PC-3 (cell line): Measurements from ENCODE around the gene RNF149. TPM values are rescaled to one million over a fixed set of nuclear protein-coding genes. Genes with fewer than 3 reads are reported as not detected.
A peak's percentile ranks its signal among the peaks of the same experiment; 100 is the strongest.
"Not testable (repeated sequence)": the region's sequence is repeated elsewhere in the genome, so short reads cannot be mapped to it uniquely, and the experiment has no call there.

Experiments used
- ATAC-seq: fragments of 200-7000 bp; cut with Tn5 transposase; 2 replicates; pipeline ENCODE4 v1.9.1; 2020; ENCODE audit warnings: mild to moderate bottlenecking, moderate library complexity
- BruUV-seq: library from RNA; stranded (reverse); fragments of 400-500 nt; replicated peaks from 2 replicates; lab custom pipeline; 2021; lab: Mats Ljungman, UMichigan
- CTCF ChIA-PET: fragments of 300-600 bp; sonication (Branson Sonifier 250); formaldehyde crosslinking; loops from one replicate; lab custom pipeline; 2022; ENCODE audit warnings: antibody characterized with exemption; lab: Charles Lee
- POLR2A ChIA-PET: fragments of 300-600 bp; sonication (Branson Sonifier 250); formaldehyde crosslinking; loops from one replicate; lab custom pipeline; 2022; ENCODE audit warnings: antibody characterized with exemption; ENCODE audit not compliant: unreplicated experiment; lab: Charles Lee
- DNase-seq: peaks from one replicate; pipeline ENCODE4 v3.0.0-alpha.2; 2015
- H2AFZ ChIP-seq: fragments of 300-600 bp; sonication (generic); 2 replicates; pipeline ENCODE4 v1.6.0; 2016; ENCODE audit warnings: antibody characterized with exemption, low read length
- H3F3A ChIP-seq: fragments of 300-600 bp; sonication (generic); one replicate; pipeline ENCODE4 v1.6.0; 2017; ENCODE audit warnings: antibody characterized with exemption, low read length, control low read depth, mild to moderate bottlenecking; ENCODE audit not compliant: unreplicated experiment
- H3K27ac ChIP-seq: fragments of 300-600 bp; sonication (generic); 2 replicates; pipeline ENCODE4 v1.5.1; 2016; ENCODE audit warnings: mild to moderate bottlenecking, low read length
- H3K27me3 ChIP-seq: fragments of 300-600 bp; sonication (generic); 2 replicates; pipeline ENCODE4 v1.6.1; 2016; ENCODE audit warnings: low read length, mixed read lengths
- H3K36me3 ChIP-seq: fragments of 300-600 bp; sonication (generic); 2 replicates; pipeline ENCODE4 v1.6.1; 2016; ENCODE audit warnings: low read depth, mixed run types, low read length, mixed read lengths
- H3K4me1 ChIP-seq: fragments of 300-600 bp; sonication (generic); 2 replicates; pipeline ENCODE4 v1.5.1; 2016; ENCODE audit warnings: low read length; ENCODE audit not compliant: insufficient read depth
- H3K4me2 ChIP-seq: fragments of 300-600 bp; sonication (generic); 2 replicates; pipeline ENCODE4 v1.6.0; 2016; ENCODE audit warnings: low read length
- H3K4me3 ChIP-seq: fragments of 300-600 bp; sonication (generic); 2 replicates; pipeline ENCODE4 v1.5.1; 2016; ENCODE audit warnings: mild to moderate bottlenecking, low read length, mixed read lengths
- H3K79me2 ChIP-seq: fragments of 300-600 bp; sonication (generic); 2 replicates; pipeline ENCODE4 v1.6.1; 2017; ENCODE audit warnings: low read length, mixed read lengths
- H3K9ac ChIP-seq: fragments of 300-600 bp; sonication (generic); 2 replicates; pipeline ENCODE4 v1.6.0; 2016; ENCODE audit warnings: mild to moderate bottlenecking, low read length
- H3K9me2 ChIP-seq: fragments of 300-600 bp; sonication (generic); replicated peaks from 2 replicates; pipeline ENCODE4 v1.6.1; 2016; ENCODE audit warnings: mixed run types, low read length, mixed read lengths
- H3K9me3 ChIP-seq: fragments of 300-600 bp; sonication (generic); 2 replicates; pipeline ENCODE4 v1.6.1; 2016; ENCODE audit warnings: low read length, mixed read lengths
- H4K20me1 ChIP-seq: fragments of 300-600 bp; sonication (generic); 2 replicates; pipeline ENCODE4 v1.6.1; 2016; ENCODE audit warnings: low read length, mixed read lengths
- EZH2 ChIP-seq: fragments of 300-600 bp; sonication (generic); IDR thresholded peaks from one replicate; pipeline ENCODE4 v1.6.1; 2017; ENCODE audit warnings: antibody characterized with exemption, mild to moderate bottlenecking, low read length; ENCODE audit not compliant: unreplicated experiment
- EZH2phosphoT487 ChIP-seq: fragments of 300-600 bp; sonication (generic); IDR thresholded peaks from 2 replicates; pipeline ENCODE4 v1.6.1; 2018; ENCODE audit warnings: mild to moderate bottlenecking, antibody characterized with exemption, low read length, borderline replicate concordance
- intact Hi-C: fragments of 100-400 bp; cut with micrococcal nuclease; formaldehyde crosslinking; loops from 2 replicates; pipeline ENCODE4 v1.9.0; 2023
- total RNA-seq: library from RNA; depleted of rRNA; stranded (reverse); fragments of >200 nt; gene quantifications from 2 replicates; pipeline ENCODE4 v1.2.3, GENCODE V29; 2014
- TF ChIP-seq, protein P1 (sequence below): fragments of 300-600 bp; sonication (generic); conservative IDR thresholded peaks from 2 replicates; pipeline ENCODE4 v1.5.1; 2017; ENCODE audit warnings: antibody characterized with exemption, low read depth, mild to moderate bottlenecking, low read length

RNF149 gene
- total RNA-seq, 1 experiment from 2014 or later = 47.3 TPM

DNA sequence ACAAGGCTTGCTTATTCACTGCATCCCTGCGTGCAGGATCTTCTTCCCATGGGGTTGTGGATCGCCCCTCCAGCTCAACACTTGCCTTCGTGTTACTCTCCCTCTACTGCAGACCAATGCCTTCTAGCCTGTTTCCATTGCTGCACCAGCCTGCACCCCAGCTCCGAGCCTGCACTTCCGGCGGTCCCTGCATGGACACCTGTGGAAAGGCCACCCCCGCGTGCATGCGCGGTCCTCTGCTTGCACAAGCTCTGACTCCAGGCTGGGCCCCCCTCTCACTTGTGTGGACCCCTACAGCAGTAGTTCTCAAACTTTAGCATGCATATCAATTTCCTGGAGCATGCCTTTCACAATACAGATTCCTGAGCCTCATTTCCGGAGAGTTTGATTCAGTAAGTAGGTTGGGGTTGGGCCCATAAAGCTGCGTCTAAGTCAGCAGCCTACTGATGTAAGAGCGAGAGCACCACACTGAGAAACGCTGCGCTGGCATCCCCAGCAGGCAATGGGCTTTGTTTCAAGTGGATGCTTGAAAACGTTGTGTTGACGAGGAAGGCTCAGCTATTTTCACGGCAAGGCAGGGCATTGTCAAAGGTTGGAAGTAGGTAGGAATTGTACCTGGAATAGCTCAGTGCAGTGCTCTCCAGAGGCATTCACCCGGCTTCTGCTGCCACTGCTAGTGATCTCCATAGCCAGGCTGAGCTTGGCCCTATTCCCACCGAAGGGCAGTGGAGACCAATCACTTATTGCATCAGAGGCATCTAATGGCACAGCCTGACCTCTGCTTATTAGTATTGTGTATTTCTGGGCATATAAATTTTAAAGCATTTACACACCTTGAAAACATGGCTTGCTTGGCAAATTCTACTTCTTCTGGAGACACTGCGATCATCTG, 46.2 kb upstream of the RNF149 start:
- H3K27me3 ChIP-seq = no peaks in the 10 kb centered on the region
- intact Hi-C loops = no loop called here
- H3K36me3 ChIP-seq = no peaks in the 10 kb centered on the region
- H3K4me2 ChIP-seq = peak overlapping the region; percentile 38
- H3K9me2 ChIP-seq = no peaks in the 10 kb centered on the region
- H3K9me3 ChIP-seq = no peaks in the 10 kb centered on the region
- CTCF ChIA-PET = no interaction called here
- no peaks in the 10 kb centered on the region for H3K79me2 ChIP-seq
- H3F3A ChIP-seq = no peaks in the 10 kb centered on the region
- H3K27ac ChIP-seq = peak overlapping the region; percentile 94
- no peaks in the 10 kb centered on the region for H4K20me1 ChIP-seq
- POLR2A ChIA-PET = no interaction called here
- TF ChIP-seq, protein P1, sequence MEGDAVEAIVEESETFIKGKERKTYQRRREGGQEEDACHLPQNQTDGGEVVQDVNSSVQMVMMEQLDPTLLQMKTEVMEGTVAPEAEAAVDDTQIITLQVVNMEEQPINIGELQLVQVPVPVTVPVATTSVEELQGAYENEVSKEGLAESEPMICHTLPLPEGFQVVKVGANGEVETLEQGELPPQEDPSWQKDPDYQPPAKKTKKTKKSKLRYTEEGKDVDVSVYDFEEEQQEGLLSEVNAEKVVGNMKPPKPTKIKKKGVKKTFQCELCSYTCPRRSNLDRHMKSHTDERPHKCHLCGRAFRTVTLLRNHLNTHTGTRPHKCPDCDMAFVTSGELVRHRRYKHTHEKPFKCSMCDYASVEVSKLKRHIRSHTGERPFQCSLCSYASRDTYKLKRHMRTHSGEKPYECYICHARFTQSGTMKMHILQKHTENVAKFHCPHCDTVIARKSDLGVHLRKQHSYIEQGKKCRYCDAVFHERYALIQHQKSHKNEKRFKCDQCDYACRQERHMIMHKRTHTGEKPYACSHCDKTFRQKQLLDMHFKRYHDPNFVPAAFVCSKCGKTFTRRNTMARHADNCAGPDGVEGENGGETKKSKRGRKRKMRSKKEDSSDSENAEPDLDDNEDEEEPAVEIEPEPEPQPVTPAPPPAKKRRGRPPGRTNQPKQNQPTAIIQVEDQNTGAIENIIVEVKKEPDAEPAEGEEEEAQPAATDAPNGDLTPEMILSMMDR = no peak
- H2AFZ ChIP-seq = no peak overlapping the region
- H3K4me3 ChIP-seq = no peak overlapping the region
- peak overlapping the region; percentile 64 for H3K9ac ChIP-seq
- peaks cover 43% of the 10 kb centered on the region for H3K4me1 ChIP-seq
- DNase-seq (no peak), ATAC-seq (no peak)
- no TSS peak for BruUV-seq

DNA sequence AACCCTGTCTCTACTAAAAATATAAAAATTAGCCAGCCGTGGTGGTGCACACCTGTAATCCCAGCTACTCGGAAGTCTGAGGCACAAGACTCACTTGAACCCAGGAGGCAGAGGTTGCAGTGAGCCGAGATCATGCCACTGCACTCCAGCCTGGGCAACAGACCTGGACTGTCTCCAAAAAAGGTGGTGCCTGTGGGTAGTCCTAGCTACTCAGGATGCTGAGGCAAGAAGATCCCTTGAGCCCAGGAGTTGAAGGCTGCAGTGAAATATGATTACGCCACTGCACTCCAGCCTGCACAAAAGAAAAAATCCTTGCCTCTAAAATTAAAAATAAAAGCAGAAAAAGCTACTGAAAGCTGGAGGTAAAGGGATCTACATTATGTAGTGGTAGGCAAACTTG, 44.1 kb upstream of the RNF149 start:
- H3K27ac ChIP-seq, POLR2A ChIA-PET, H3K9ac ChIP-seq, H3K79me2 ChIP-seq, H3K4me2 ChIP-seq, H3K36me3 ChIP-seq, H3K27me3 ChIP-seq, H4K20me1 ChIP-seq, DNase-seq, H3K9me2 ChIP-seq, BruUV-seq, intact Hi-C loops, H2AFZ ChIP-seq, H3K9me3 ChIP-seq, H3K4me3 ChIP-seq, ATAC-seq, H3F3A ChIP-seq: not testable (repeated sequence)
- CTCF ChIA-PET = interaction anchor here (0.7 kb wide), 1 partner anchor 272 kb away, joined by 3 read pairs; no protein-coding TSS in a partner anchor
- peaks cover 35% of the 10 kb centered on the region for H3K4me1 ChIP-seq

DNA sequence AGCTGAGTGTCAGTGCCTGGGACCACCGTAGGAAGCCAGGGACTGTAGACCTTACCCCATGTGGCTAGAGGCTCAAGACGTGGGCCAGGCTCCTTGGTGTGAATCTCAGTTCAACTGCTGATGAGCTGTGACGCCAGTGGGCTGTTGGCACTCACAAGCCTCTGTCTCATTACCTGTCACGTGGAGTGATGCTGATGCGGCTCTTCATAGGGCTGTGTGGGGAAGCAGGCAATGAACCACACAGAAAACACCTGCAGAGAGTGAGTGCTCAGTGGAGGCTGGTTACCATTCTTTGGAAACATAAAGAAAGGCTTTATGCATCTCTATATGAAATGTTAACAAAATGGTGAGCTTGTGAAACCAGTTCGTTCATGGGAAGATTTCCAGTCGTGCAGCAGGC, 42.7 kb upstream of the RNF149 start:
- CTCF ChIA-PET = no interaction called here

More for the DNA sequence above, 42.7 kb upstream of the RNF149 start:
- Histone ChIP-seq H3K9me3 (no peaks in the 10 kb centered on the region), H3K27ac (no peak overlapping the region), H3K4me2 (no peak overlapping the region), H3K9me2 (no peaks in the 10 kb centered on the region), H3K79me2 (no peaks in the 10 kb centered on the region), H3K9ac (no peak overlapping the region), H2AFZ (no peak overlapping the region), H3K4me3 (no peak overlapping the region), H3F3A (no peaks in the 10 kb centered on the region), H3K27me3 (no peaks in the 10 kb centered on the region), H3K36me3 (no peaks in the 10 kb centered on the region), H3K4me1 (peaks cover 21% of the 10 kb centered on the region), H4K20me1 (no peaks in the 10 kb centered on the region)
- POLR2A ChIA-PET = no interaction called here
- no peak for TF ChIP-seq EZH2phosphoT487
- TF ChIP-seq EZH2 = no peak
- TF ChIP-seq, protein P1 = no peak
- ATAC-seq (no peak), DNase-seq (no peak)
- BruUV-seq = no TSS peak
- intact Hi-C loops = loop anchor here (2.0 kb wide), 1 partner anchor 38 kb away; no protein-coding TSS in a partner anchor
